HG03521 (cell line): ENCODE data around the gene GTF2A1.

ENCODE experiments used
- ATAC-seq: cut with Tn5 transposase; IDR thresholded peaks from one replicate; pipeline ENCODE4 v1.9.1; 2021; ENCODE audit warnings: mild to moderate bottlenecking, moderate library complexity; ENCODE audit not compliant: unreplicated experiment

The GTF2A1 gene

GRCh38 chr14:81141426-81141825 lies 79.3 kb downstream of the GTF2A1 start:
- no peak for ATAC-seq

DNA sequence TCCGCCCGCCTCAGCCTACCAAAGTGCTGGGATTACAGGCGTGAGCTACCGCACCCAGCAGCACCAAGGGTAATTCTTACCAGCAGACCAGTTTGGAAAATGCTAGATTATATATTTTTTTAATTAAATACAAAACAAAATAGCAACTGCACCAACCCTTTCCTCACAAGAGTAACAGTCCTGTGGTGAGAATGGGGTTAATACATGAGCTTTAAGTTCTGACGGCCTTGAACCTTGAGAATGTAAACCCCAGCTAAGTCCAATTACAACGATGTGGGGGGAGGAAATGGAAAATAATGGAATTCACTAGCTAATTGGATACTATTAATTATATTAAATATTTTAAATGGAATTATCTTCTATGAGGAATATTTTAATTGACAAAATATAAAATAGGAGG lies 82.3 kb downstream of the GTF2A1 start:
- ATAC-seq: no peak

GRCh38 chr14:81137316-81137715 lies 83.4 kb downstream of the GTF2A1 start:
- no peak for ATAC-seq

GRCh38 chr14:81133400-81133799 lies 87.4 kb downstream of the GTF2A1 start:
- ATAC-seq: no peak

GRCh38 chr14:81132468-81132867 lies 88.3 kb downstream of the GTF2A1 start:
- ATAC-seq: no peak

GRCh38 chr14:81129242-81129641 lies 91.5 kb downstream of the GTF2A1 start:
- no peak for ATAC-seq

GRCh38 chr14:81127785-81128184 lies 93.0 kb downstream of the GTF2A1 start:
- ATAC-seq: no peak

GRCh38 chr14:81125536-81125935 lies 95.2 kb downstream of the GTF2A1 start:
- no peak for ATAC-seq
